HepG2 (cell line): ENCODE data around the gene HMGCR. TPM values are rescaled to one million over a fixed set of nuclear protein-coding genes. Genes with fewer than 3 reads are reported as not detected.
A peak's percentile ranks its signal among the peaks of the same experiment; 100 is the strongest.

Experiments used
- ATAC-seq: fragments of 200-7000 bp; cut with Tn5 transposase; 3 replicates; pipeline ENCODE4 v1.9.1; 2020; ENCODE audit warnings: mild to moderate bottlenecking, moderate library complexity
- BruUV-seq: library from RNA; stranded (reverse); fragments of 400-500 nt; replicated peaks from 2 replicates; lab custom pipeline; 2021; lab: Mats Ljungman, UMichigan
- CTCF ChIA-PET: fragments of 300-600 bp; formaldehyde crosslinking; extraction: SDS; loops from one replicate; lab custom pipeline; 2021; ENCODE audit warnings: low total read pairs, inconsistent platforms, low intra/inter-chr PET ratio; lab: Yijun Ruan, JAX
- POLR2A ChIA-PET: fragments of 350-600 bp; sonication (Branson Sonifier 250); formaldehyde crosslinking; loops from one replicate; lab custom pipeline; 2020; ENCODE audit warnings: antibody characterized with exemption, inconsistent platforms; lab: Yijun Ruan, JAX
- DNase-seq: peaks from one replicate; pipeline ENCODE4 v3.0.0-alpha.2; 2015; ENCODE audit warnings: low spot score
- FAIRE-seq: peaks from 3 replicates; lab custom pipeline; 2011; peaks lifted over from hg19 to GRCh38; lab: Jason Lieb, UNC
- H2AFZ ChIP-seq: one replicate; pipeline ENCODE4 v1.6.1; 2011; ENCODE audit warnings: low read length, inconsistent platforms
- H3K27ac ChIP-seq: fragments of 300-600 bp; 3 replicates; pipeline ENCODE4 v1.8.0; 2011; ENCODE audit warnings: mixed run types, mild to moderate bottlenecking, mixed read lengths, low read length, inconsistent platforms; ENCODE audit not compliant: insufficient read depth; ENCODE audit errors: extremely low read length
- H3K27me3 ChIP-seq, 2 experiments: fragments of 200-600 bp in 1 of 2; 2 replicates in 1 of 2; 3 replicates in 1 of 2; pipeline versions ENCODE4 v1.6.0 to v1.8.0; 2011; ENCODE audit warnings: low read length in 2 of 2, mild to moderate bottlenecking in 2 of 2, moderate library complexity in 2 of 2, inconsistent platforms in 1 of 2; ENCODE audit not compliant: insufficient read depth in 2 of 2, control insufficient read depth in 1 of 2
- H3K36me3 ChIP-seq, 2 experiments: fragments of 200-600 bp in 1 of 2; replicated peaks in 1 of 2; 2 replicates in 1 of 2; 3 replicates in 1 of 2; pipeline versions ENCODE4 v1.5.1 to v1.8.0; 2011; ENCODE audit warnings: low read length in 2 of 2, inconsistent platforms in 1 of 2; ENCODE audit not compliant: insufficient read depth in 2 of 2, control insufficient read depth in 1 of 2
- H3K4me1 ChIP-seq: 2 replicates; pipeline ENCODE4 v1.5.1; 2012; ENCODE audit warnings: low read length, inconsistent platforms; ENCODE audit not compliant: insufficient read depth
- H3K4me2 ChIP-seq: 2 replicates; pipeline ENCODE4 v1.6.0; 2011; ENCODE audit warnings: low read depth, low read length, inconsistent platforms
- H3K4me3 ChIP-seq, 3 experiments: fragments of 200-600 bp in 1 of 3; sonication (generic), shearing (Covaris generic) in 1 of 3; replicated peaks in 1 of 3; 2 replicates each; pipeline ENCODE4 v1.5.1; 2011 to 2016; ENCODE audit warnings: low read length in 3 of 3, inconsistent platforms in 2 of 3, low read depth in 2 of 3, mild to moderate bottlenecking in 2 of 3, control low read depth in 1 of 3, mixed read lengths in 1 of 3; ENCODE audit not compliant: insufficient read depth in 1 of 3
- H3K79me2 ChIP-seq: one replicate; pipeline ENCODE4 v1.6.1; 2011; ENCODE audit warnings: low read length, inconsistent platforms; ENCODE audit not compliant: insufficient read depth
- H3K9ac ChIP-seq: 2 replicates; pipeline ENCODE4 v1.6.0; 2011; ENCODE audit warnings: mild to moderate bottlenecking, low read depth, low read length, inconsistent platforms; ENCODE audit not compliant: insufficient read depth
- H3K9me3 ChIP-seq: 2 replicates; pipeline ENCODE4 v1.5.1; 2012; ENCODE audit warnings: mild to moderate bottlenecking, low read length
- H4K20me1 ChIP-seq: 2 replicates; pipeline ENCODE4 v1.6.0; 2011; ENCODE audit warnings: inconsistent platforms, mild to moderate bottlenecking, low read length, moderate library complexity; ENCODE audit not compliant: insufficient read depth
- AHR ChIP-seq: IDR thresholded peaks from 2 replicates; pipeline ENCODE4 v1.6.1; 2018; ENCODE audit warnings: missing genetic modification reagents, missing compliant biosample characterization
- ASH2L ChIP-seq: fragments of 300-600, 200-600 bp; sonication (generic); IDR thresholded peaks from 2 replicates; pipeline ENCODE4 v1.7.0; 2017; ENCODE audit warnings: low read depth, mild to moderate bottlenecking, moderate library complexity, mixed read lengths, low read length; ENCODE audit not compliant: insufficient read length
- HOXA3 ChIP-seq: sonication (generic); formaldehyde crosslinking; IDR thresholded peaks from 2 replicates; pipeline ENCODE4 v1.5.0; 2020; ENCODE audit warnings: missing genetic modification reagents
- NRL ChIP-seq: sonication (generic); formaldehyde crosslinking; IDR thresholded peaks from 2 replicates; pipeline ENCODE4 v1.5.0; 2020; ENCODE audit warnings: missing genetic modification reagents, mild to moderate bottlenecking, moderate library complexity, borderline replicate concordance
- POLR2AphosphoS5 ChIP-seq: IDR thresholded peaks from 2 replicates; pipeline ENCODE4 v1.6.1; 2012; ENCODE audit warnings: low read depth, low read length
- RBM22 ChIP-seq: fragments of 200-400 bp; formaldehyde crosslinking; optimal IDR thresholded peaks from 2 replicates; pipeline ENCODE3; 2017; ENCODE audit warnings: mild to moderate bottlenecking, low read length, moderate library complexity
- TCF7L2 ChIP-seq: IDR thresholded peaks from 2 replicates; pipeline ENCODE4 v1.6.1; 2011; ENCODE audit warnings: mild to moderate bottlenecking, low read depth, low read length, moderate library complexity
- ZNF12 ChIP-seq: sonication (generic); formaldehyde crosslinking; IDR thresholded peaks from 2 replicates; pipeline ENCODE4 v1.5.0; 2020; ENCODE audit warnings: missing genetic modification reagents
- ZSCAN9 ChIP-seq: IDR thresholded peaks from 2 replicates; pipeline ENCODE4 v1.6.1; 2016; ENCODE audit warnings: borderline replicate concordance
- whole genome bisulfite sequencing: methylation state at CpG from one replicate; pipeline ENCODE4 v1.1.6; 2017; ENCODE audit warnings: low lambda C conversion rate; 5-methylcytosine and 5-hydroxymethylcytosine counted together
- in situ Hi-C: cut with HindIII; loops from 2 replicates; pipeline ENCODE4 v1.10.0; 2017; ENCODE audit warnings: low pct_unique_long_range_greater_than_20kb; ENCODE audit not compliant: extremely low pct_ligation_motif_present
- intact Hi-C: fragments of 100-400 bp; cut with micrococcal nuclease; formaldehyde crosslinking; loops from one replicate; pipeline ENCODE4 v1.10.0; 2022; ENCODE audit not compliant: unreplicated experiment
- polyA plus RNA-seq, 8 experiments: library from polyadenylated mRNA; depleted of rRNA in 3 of 8; stranded (reverse) in 7 of 8; unstranded in 1 of 8; fragments of >200 nt; fragmentation: Illumina TruSeq in 4 of 8; extraction: Trizol in 4 of 8; gene quantifications; 2 replicates each; pipeline versions ENCODE4 v1.2.1 to v1.2.3, GENCODE V29; 2011 to 2016; ENCODE audit warnings: low read depth in 4 of 8, missing spikeins in 1 of 8, mixed read lengths in 1 of 8; ENCODE audit not compliant: insufficient read depth in 1 of 8
- total RNA-seq, 5 experiments: library from RNA; depleted of rRNA; stranded (reverse); fragments of >200 nt; fragmentation: Illumina TruSeq; extraction: Trizol; gene quantifications; 2 replicates each; pipeline ENCODE4 v1.2.3, GENCODE V29; 2016; ENCODE audit warnings: low read depth in 1 of 5
- TF ChIP-seq, protein P1 (sequence below): sonication (generic); formaldehyde crosslinking; IDR thresholded peaks from 2 replicates; pipeline ENCODE4 v1.5.0; 2020; ENCODE audit warnings: mild to moderate bottlenecking, missing genetic modification reagents
- TF ChIP-seq, protein P2 (sequence below): sonication (generic); formaldehyde crosslinking; IDR thresholded peaks from 2 replicates; pipeline ENCODE4 v1.4.0; 2020; ENCODE audit warnings: missing genetic modification reagents

HMGCR gene
- total and polyA plus RNA-seq, 2 of the 13 experiments (the other 11 are each of a cell fraction or from before 2014, with no cell fraction given), result 43.0 to 144 TPM

DNA sequence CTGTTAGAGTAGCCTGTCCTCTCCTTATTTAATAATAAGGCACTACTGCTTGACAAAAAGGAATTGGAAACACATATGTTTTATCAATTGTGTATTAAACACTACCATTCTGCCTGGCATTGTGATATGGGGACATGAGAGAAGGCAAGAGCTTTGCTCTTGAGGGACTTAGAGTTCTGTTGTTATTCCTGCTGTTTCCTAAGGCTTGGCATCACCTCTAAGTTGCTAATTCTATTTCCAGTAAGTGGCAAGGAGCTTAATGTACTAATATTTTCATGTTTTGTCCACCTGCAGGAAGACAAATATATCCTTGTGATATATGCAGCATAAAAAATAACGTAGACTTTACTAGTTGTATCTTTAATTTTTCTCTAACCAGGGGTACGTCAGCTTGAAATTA lies 12.6 kb downstream of the HMGCR start:
- TF ChIP-seq HOXA3 (CRISPR knock-in tag) (no peak), NRL (no peak), ASH2L (no peak), AHR (CRISPR knock-in tag) (no peak), RBM22 (peak; percentile 94), ZNF12 (CRISPR knock-in tag) (no peak), TCF7L2 (no peak), POLR2AphosphoS5 (0 out of 2 replicates have a peak, but pooled peaks have one; percentile 4), ZSCAN9 (no peak)
- TF ChIP-seq, protein P1, sequence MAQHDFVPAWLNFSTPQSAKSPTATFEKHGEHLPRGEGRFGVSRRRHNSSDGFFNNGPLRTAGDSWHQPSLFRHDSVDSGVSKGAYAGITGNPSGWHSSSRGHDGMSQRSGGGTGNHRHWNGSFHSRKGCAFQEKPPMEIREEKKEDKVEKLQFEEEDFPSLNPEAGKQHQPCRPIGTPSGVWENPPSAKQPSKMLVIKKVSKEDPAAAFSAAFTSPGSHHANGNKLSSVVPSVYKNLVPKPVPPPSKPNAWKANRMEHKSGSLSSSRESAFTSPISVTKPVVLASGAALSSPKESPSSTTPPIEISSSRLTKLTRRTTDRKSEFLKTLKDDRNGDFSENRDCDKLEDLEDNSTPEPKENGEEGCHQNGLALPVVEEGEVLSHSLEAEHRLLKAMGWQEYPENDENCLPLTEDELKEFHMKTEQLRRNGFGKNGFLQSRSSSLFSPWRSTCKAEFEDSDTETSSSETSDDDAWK (CRISPR knock-in tag), result no peak
- TF ChIP-seq, protein P2, sequence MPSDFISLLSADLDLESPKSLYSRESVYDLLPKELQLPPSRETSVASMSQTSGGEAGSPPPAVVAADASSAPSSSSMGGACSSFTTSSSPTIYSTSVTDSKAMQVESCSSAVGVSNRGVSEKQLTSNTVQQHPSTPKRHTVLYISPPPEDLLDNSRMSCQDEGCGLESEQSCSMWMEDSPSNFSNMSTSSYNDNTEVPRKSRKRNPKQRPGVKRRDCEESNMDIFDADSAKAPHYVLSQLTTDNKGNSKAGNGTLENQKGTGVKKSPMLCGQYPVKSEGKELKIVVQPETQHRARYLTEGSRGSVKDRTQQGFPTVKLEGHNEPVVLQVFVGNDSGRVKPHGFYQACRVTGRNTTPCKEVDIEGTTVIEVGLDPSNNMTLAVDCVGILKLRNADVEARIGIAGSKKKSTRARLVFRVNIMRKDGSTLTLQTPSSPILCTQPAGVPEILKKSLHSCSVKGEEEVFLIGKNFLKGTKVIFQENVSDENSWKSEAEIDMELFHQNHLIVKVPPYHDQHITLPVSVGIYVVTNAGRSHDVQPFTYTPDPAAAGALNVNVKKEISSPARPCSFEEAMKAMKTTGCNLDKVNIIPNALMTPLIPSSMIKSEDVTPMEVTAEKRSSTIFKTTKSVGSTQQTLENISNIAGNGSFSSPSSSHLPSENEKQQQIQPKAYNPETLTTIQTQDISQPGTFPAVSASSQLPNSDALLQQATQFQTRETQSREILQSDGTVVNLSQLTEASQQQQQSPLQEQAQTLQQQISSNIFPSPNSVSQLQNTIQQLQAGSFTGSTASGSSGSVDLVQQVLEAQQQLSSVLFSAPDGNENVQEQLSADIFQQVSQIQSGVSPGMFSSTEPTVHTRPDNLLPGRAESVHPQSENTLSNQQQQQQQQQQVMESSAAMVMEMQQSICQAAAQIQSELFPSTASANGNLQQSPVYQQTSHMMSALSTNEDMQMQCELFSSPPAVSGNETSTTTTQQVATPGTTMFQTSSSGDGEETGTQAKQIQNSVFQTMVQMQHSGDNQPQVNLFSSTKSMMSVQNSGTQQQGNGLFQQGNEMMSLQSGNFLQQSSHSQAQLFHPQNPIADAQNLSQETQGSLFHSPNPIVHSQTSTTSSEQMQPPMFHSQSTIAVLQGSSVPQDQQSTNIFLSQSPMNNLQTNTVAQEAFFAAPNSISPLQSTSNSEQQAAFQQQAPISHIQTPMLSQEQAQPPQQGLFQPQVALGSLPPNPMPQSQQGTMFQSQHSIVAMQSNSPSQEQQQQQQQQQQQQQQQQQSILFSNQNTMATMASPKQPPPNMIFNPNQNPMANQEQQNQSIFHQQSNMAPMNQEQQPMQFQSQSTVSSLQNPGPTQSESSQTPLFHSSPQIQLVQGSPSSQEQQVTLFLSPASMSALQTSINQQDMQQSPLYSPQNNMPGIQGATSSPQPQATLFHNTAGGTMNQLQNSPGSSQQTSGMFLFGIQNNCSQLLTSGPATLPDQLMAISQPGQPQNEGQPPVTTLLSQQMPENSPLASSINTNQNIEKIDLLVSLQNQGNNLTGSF (CRISPR knock-in tag), result no peak
- TF ChIP-seq, all 625 proteins: peak for 2
- no peak overlapping the region for H3K9ac ChIP-seq
- H4K20me1 ChIP-seq, result peaks cover 27% of the 10 kb centered on the region
- no peak for FAIRE-seq
- H3K4me2 ChIP-seq, result no peak overlapping the region
- no peak overlapping the region for H3K4me3 ChIP-seq
- ChIA-PET CTCF (no interaction called here), POLR2A (no interaction called here)
- WGBS, result 94% methylated on average over 2 of the region's 2 CpGs
- H3K27me3 ChIP-seq, result no peaks in the 10 kb centered on the region
- peaks cover 60% of the 10 kb centered on the region for H3K79me2 ChIP-seq
- H3K36me3 ChIP-seq, result peaks cover 14 to 80% of the 10 kb centered on the region in 2 experiments
- no peak for ATAC-seq
- in situ Hi-C loops (no loop called here), intact Hi-C loops (no loop called here)
- DNase-seq, result no peak
- H3K9me3 ChIP-seq, result no peaks in the 10 kb centered on the region
- H3K27ac ChIP-seq, result no peak overlapping the region
- BruUV-seq, result no TSS peak
- H3K4me1 ChIP-seq, result peaks cover 7% of the 10 kb centered on the region; the same call in 1 of the 2 replicates
- no peak overlapping the region for H2AFZ ChIP-seq
